Activated CD8-positive, alpha-beta T cell treated with anti-CD3 and anti-CD28 coated beads for 36 hours (primary cell): ENCODE results near the gene PEAK1. TPM values are rescaled to one million over a fixed set of nuclear protein-coding genes. Genes with fewer than 3 reads are reported as not detected.

Source experiments
- ATAC-seq: fragments of 200-7000 bp; cut with Tn5 transposase; one replicate; pipeline ENCODE4 v1.10.0; 2021; ENCODE audit warnings: mild to moderate bottlenecking, moderate library complexity
- CTCF ChIA-PET: fragments of 350-600 bp; sonication (Branson Sonifier 250); formaldehyde crosslinking; loops from one replicate; lab custom pipeline; 2021; ENCODE audit warnings: antibody characterized with exemption; lab: Charles Lee
- POLR2A ChIA-PET: fragments of 350-600 bp; sonication (Branson Sonifier 250); formaldehyde crosslinking; loops from one replicate; lab custom pipeline; 2021; ENCODE audit warnings: antibody characterized with exemption; lab: Charles Lee
- DNase-seq: peaks from one replicate; pipeline ENCODE4 v3.0.0-alpha.2; 2020
- H3K27ac Mint-ChIP-seq: one replicate; pipeline ENCODE4 v1.8.0; 2021; ENCODE audit warnings: mild to moderate bottlenecking, mixed read lengths
- H3K27me3 Mint-ChIP-seq: one replicate; pipeline ENCODE4 v1.8.0; 2021; ENCODE audit warnings: mixed read lengths
- H3K36me3 Mint-ChIP-seq: one replicate; pipeline ENCODE4 v1.8.0; 2021; ENCODE audit warnings: low read depth, mixed read lengths
- H3K4me1 Mint-ChIP-seq: one replicate; pipeline ENCODE4 v1.8.0; 2021; ENCODE audit warnings: low read depth, mixed read lengths
- H3K4me3 Mint-ChIP-seq: one replicate; pipeline ENCODE4 v1.8.0; 2021; ENCODE audit warnings: mild to moderate bottlenecking, moderate library complexity, mixed read lengths
- H3K9me3 Mint-ChIP-seq: one replicate; pipeline ENCODE4 v1.8.0; 2021; ENCODE audit warnings: mixed read lengths
- intact Hi-C: fragments of 100-400 bp; cut with micrococcal nuclease; formaldehyde crosslinking; loops from one replicate; pipeline ENCODE4 v1.10.0; 2022
- total RNA-seq, 2 experiments: library from RNA; stranded (reverse); gene quantifications; one replicate each; pipeline ENCODE4 v1.2.3, GENCODE V29; 2021
- TF ChIP-seq, protein P1 (sequence below): fragments of 200-600 bp; IDR thresholded peaks from one replicate; pipeline ENCODE4 v1.8.0; 2022; ENCODE audit warnings: antibody characterized with exemption, mild to moderate bottlenecking

Gene PEAK1
- total RNA-seq, 2 experiments from 2014 or later: 32.1 to 36.1 TPM

DNA sequence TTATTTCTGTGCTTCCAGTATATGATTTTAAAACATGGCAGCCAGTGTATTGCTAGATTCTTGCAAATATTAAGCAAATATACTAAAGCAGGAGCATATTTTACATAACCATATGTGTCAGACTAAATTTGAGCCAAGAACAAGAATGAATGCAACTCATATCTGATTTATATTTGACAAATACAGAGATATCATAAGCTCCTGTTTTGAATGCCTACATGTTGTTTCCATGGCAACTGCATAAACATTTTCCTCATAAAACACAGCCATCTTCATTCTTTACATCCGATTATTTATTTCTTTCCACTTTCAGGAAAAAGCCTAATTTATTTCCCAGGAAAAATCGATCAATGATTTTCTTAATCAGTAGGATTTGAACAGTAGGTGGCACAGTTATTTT lies 176.8 kb downstream of the PEAK1 start:
- no peaks in the 10 kb centered on the region for H3K27me3 Mint-ChIP-seq
- TF ChIP-seq, protein P1, sequence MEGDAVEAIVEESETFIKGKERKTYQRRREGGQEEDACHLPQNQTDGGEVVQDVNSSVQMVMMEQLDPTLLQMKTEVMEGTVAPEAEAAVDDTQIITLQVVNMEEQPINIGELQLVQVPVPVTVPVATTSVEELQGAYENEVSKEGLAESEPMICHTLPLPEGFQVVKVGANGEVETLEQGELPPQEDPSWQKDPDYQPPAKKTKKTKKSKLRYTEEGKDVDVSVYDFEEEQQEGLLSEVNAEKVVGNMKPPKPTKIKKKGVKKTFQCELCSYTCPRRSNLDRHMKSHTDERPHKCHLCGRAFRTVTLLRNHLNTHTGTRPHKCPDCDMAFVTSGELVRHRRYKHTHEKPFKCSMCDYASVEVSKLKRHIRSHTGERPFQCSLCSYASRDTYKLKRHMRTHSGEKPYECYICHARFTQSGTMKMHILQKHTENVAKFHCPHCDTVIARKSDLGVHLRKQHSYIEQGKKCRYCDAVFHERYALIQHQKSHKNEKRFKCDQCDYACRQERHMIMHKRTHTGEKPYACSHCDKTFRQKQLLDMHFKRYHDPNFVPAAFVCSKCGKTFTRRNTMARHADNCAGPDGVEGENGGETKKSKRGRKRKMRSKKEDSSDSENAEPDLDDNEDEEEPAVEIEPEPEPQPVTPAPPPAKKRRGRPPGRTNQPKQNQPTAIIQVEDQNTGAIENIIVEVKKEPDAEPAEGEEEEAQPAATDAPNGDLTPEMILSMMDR: no peak
- H3K9me3 Mint-ChIP-seq: no peaks in the 10 kb centered on the region
- H3K4me1 Mint-ChIP-seq: peaks cover 7% of the 10 kb centered on the region
- ATAC-seq: no peak
- H3K36me3 Mint-ChIP-seq: peaks cover 12% of the 10 kb centered on the region
- intact Hi-C loops: no loop called here
- H3K27ac Mint-ChIP-seq: no peak overlapping the region
- DNase-seq: no peak
- ChIA-PET CTCF (no interaction called here), POLR2A (no interaction called here)
- H3K4me3 Mint-ChIP-seq: no peak overlapping the region

DNA sequence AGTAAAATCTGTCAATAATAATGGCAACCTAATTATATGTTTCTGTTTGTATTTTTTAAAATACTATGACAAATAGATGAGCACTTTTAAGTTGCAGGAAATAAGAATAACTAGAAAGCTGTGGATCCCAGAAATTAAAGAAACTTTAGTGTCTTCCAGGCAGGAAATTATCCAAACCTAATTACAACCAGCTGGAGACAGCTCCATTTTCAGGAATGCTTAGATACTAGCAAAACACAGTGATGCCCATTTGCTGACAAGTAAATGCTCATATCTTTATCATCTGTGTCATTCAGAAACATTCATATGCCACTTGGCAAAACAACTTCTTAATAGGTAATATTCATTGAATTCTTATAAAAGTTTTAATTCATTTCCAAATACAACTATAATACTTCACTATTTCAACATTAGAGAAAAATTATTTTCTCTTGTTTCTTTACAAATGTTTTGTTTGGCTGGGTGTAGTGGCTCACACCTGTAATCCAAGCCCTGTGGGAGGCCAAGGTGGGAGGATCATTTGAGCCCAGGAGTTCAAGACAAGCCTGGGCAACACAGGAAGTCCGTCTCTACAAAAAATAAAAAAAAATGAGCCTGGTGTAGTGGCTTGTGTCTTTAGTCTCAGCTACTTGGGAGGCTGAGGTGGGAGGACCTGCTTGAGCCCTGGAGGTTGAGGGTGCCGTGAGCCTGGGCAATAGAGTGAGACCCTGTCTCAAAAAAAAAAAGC lies 179.9 kb downstream of the PEAK1 start:
- Mint-ChIP-seq H3K27me3 (no peaks in the 10 kb centered on the region), H3K9me3 (peaks cover 12% of the 10 kb centered on the region), H3K36me3 (peaks cover 27% of the 10 kb centered on the region), H3K27ac (no peak overlapping the region), H3K4me3 (no peak overlapping the region), H3K4me1 (peaks cover 7% of the 10 kb centered on the region)
- DNase-seq (no peak), ATAC-seq (no peak)
- ChIA-PET POLR2A (no interaction called here), CTCF (no interaction called here)
- TF ChIP-seq, protein P1: no peak
- intact Hi-C loops: no loop called here

DNA sequence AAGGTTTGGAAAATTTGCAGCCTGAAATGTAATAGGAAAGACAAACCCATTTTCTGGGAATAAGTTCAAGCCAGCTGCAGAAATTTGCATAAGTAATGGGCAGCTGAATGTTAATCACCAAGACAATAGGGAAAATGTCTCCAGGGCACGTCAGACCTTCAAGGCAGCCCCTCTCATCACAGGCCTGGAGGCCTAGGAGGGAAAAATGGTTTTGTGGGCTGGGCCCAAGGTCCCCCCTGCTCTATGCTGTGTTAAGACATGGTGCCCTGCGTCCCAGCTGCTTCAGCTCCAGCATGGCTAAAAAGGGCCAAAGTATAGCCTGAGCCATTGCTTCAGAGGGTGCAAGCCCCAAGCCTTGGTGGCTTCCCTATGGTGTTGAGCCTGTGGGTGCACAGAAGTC lies 184.3 kb downstream of the PEAK1 start:
- H3K4me1 Mint-ChIP-seq: peaks cover 8% of the 10 kb centered on the region
- H3K27ac Mint-ChIP-seq: no peak overlapping the region
- H3K4me3 Mint-ChIP-seq: no peak overlapping the region
- DNase-seq: no peak
- H3K27me3 Mint-ChIP-seq: no peaks in the 10 kb centered on the region
- no peak for ATAC-seq
- ChIA-PET CTCF (no interaction called here), POLR2A (no interaction called here)
- peaks cover 24% of the 10 kb centered on the region for H3K36me3 Mint-ChIP-seq
- H3K9me3 Mint-ChIP-seq: peaks cover 12% of the 10 kb centered on the region
- intact Hi-C loops: no loop called here
- TF ChIP-seq, protein P1: no peak

DNA sequence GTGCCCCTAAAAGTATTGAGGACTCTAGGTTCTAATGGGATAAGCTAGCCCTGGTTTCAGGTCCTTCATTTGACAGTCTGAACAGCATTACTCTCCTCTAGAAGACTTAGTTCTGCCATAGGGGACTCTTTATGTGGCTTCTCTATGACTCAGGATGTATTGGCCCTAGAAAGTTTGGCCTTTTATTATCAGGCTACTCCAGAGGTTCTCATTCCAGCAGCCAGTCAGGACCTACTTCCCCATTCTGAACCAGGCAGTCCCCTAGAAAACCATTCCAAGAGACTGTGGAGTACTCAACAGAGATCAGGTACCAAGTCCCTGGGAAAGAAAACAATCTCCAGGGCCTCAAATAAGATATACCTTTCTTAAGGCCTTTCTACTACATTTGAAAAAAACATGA lies 191.1 kb downstream of the PEAK1 start:
- ATAC-seq (no peak), DNase-seq (no peak)
- Mint-ChIP-seq H3K27ac (no peak overlapping the region), H3K27me3 (no peaks in the 10 kb centered on the region), H3K4me3 (no peak overlapping the region), H3K4me1 (peaks cover 24% of the 10 kb centered on the region), H3K36me3 (peaks cover 2% of the 10 kb centered on the region), H3K9me3 (no peaks in the 10 kb centered on the region)
- ChIA-PET POLR2A (no interaction called here), CTCF (interaction anchor here (1.4 kb wide), 1 partner anchor 42 kb away, joined by 3 read pairs; no protein-coding TSS in a partner anchor)
- TF ChIP-seq, protein P1: no peak
- intact Hi-C loops: no loop called here

DNA sequence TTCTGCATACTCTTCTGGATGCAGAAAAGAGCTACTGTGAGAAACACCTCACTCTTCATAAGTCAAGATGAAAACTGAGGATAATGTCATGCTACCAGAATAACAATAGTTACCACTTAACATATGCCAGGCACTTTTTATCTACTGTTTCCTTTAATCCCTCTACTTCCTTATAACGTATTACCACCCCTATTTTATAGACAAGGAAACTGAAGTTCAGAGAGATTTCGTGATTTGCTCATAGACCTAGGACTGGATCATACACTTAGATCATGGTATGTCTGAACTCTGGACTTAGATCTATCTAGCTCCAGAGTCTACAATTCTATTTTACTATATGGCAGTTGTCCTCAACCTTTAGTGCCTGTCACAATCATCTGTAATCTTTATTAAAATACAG lies 193.3 kb downstream of the PEAK1 start:
- CTCF ChIA-PET: no interaction called here
- H3K9me3 Mint-ChIP-seq: no peaks in the 10 kb centered on the region

More for the DNA sequence above, 193.3 kb downstream of the PEAK1 start:
- H3K27ac Mint-ChIP-seq: no peak overlapping the region
- peaks cover 18% of the 10 kb centered on the region for H3K4me1 Mint-ChIP-seq
- peaks cover 2% of the 10 kb centered on the region for H3K36me3 Mint-ChIP-seq
- H3K4me3 Mint-ChIP-seq: no peak overlapping the region
- POLR2A ChIA-PET: no interaction called here
- intact Hi-C loops: no loop called here
- H3K27me3 Mint-ChIP-seq: no peaks in the 10 kb centered on the region
- no peak for DNase-seq
- TF ChIP-seq, protein P1: no peak
- no peak for ATAC-seq
